ENCODE measurements around the gene TMEM132C. TPM values are rescaled to one million over a fixed set of nuclear protein-coding genes. Genes with fewer than 3 reads are reported as not detected.

TMEM132C gene
- total and polyA plus RNA-seq, 2 of the 13 experiments (the other 11 are each of a cell fraction or from before 2014, with no cell fraction given), result not detected

DNA sequence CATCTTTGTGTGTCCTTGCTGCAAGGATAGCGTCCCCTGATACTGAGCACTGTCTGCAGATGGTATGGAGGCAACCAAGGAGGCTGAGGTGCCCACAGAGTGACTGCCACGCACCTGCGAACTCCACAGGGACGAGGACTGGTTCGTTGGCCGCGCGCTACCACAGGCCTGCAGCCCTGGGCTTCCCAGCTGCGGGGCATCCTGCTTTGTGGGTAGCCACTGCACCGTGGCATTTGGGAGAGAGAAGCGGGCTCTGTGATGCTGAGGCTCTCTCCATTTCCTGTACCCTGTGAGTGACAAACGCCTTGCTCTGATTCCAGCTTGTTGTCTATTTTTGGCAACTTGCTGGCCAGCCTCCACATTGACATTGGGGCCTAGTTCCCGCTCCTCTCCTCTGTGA is 480.5 kb downstream of the TMEM132C start (continued):
- TF ChIP-seq, protein P1, sequence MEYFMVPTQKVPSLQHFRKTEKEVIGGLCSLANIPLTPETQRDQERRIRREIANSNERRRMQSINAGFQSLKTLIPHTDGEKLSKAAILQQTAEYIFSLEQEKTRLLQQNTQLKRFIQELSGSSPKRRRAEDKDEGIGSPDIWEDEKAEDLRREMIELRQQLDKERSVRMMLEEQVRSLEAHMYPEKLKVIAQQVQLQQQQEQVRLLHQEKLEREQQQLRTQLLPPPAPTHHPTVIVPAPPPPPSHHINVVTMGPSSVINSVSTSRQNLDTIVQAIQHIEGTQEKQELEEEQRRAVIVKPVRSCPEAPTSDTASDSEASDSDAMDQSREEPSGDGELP (IDR thresholded peaks at IDR 0.05; ENCODE audit: borderline replicate concordance, low read depth), result no peak
- TF ChIP-seq ZNF414 (CRISPR knock-in tag; IDR thresholded peaks at IDR 0.05) (no peak), SNAI1 (CRISPR knock-in tag; IDR thresholded peaks at IDR 0.05; ENCODE audit: borderline replicate concordance) (no peak), HOXA3 (CRISPR knock-in tag; IDR thresholded peaks at IDR 0.05) (no peak), ZNF672 (CRISPR knock-in tag; IDR thresholded peaks at IDR 0.05) (no peak), SPEN (CRISPR knock-in tag; IDR thresholded peaks at IDR 0.05; ENCODE audit: low read depth) (no peak), ZNF354B (CRISPR knock-in tag; IDR thresholded peaks at IDR 0.05) (no peak)
- TF ChIP-seq, protein P2, sequence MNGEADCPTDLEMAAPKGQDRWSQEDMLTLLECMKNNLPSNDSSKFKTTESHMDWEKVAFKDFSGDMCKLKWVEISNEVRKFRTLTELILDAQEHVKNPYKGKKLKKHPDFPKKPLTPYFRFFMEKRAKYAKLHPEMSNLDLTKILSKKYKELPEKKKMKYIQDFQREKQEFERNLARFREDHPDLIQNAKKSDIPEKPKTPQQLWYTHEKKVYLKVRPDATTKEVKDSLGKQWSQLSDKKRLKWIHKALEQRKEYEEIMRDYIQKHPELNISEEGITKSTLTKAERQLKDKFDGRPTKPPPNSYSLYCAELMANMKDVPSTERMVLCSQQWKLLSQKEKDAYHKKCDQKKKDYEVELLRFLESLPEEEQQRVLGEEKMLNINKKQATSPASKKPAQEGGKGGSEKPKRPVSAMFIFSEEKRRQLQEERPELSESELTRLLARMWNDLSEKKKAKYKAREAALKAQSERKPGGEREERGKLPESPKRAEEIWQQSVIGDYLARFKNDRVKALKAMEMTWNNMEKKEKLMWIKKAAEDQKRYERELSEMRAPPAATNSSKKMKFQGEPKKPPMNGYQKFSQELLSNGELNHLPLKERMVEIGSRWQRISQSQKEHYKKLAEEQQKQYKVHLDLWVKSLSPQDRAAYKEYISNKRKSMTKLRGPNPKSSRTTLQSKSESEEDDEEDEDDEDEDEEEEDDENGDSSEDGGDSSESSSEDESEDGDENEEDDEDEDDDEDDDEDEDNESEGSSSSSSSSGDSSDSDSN (CRISPR knock-in tag; IDR thresholded peaks at IDR 0.05), result no peak

DNA sequence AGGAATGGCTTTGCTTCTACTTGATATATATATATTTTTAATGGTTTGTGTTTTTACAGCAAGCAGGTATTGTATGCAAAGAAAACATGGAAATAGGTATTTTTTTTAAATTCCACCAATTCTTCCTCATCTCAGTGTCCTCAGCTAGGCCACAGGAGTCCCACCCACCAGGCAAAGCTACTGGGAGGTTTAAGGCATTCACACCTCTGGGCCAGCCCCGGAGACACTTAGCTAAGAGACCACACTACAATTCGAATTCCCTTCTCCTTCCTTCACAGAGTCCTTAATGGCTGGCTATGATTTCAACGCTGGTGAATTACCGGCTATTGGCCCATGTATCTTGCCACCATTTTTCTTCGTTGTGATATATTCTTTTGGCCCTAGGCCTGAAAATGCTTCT is 485.4 kb downstream of the TMEM132C start:
- WGBS (ENCODE audit: low lambda C conversion rate), result 19% methylated on average over 5 of the region's 5 CpGs
- Histone ChIP-seq H3K36me3 (replicated peaks in 1 of 2; ENCODE audit: control insufficient read depth in 1 of 2, insufficient read depth in 2 of 2, low read length in 2 of 2) (no peaks in the 10 kb centered on the region), H2AFZ (ENCODE audit: low read length) (no peak overlapping the region), H3K9ac (ENCODE audit: insufficient read depth, low read depth, low read length) (no peak overlapping the region), H3K4me1 (ENCODE audit: insufficient read depth, low read length) (no peaks in the 10 kb centered on the region), H3K27ac (ENCODE audit: extremely low read length, insufficient read depth, low read length) (no peak overlapping the region), H3K4me3 (replicated peaks in 1 of 3; ENCODE audit: insufficient read depth in 1 of 3, low read depth in 2 of 3, low read length in 3 of 3) (no peak overlapping the region), H3K79me2 (ENCODE audit: insufficient read depth, low read length) (no peaks in the 10 kb centered on the region), H3K27me3 (ENCODE audit: control insufficient read depth in 1 of 2, insufficient read depth in 2 of 2, low read length in 2 of 2) (peaks cover 0 to 13% of the 10 kb centered on the region in 2 experiments; a peak in 3 of 5 replicates), H4K20me1 (ENCODE audit: insufficient read depth, low read length) (no peaks in the 10 kb centered on the region), H3K4me2 (ENCODE audit: low read depth, low read length) (no peak overlapping the region), H3K9me3 (ENCODE audit: low read length) (no peaks in the 10 kb centered on the region)
- CTCF ChIA-PET (ENCODE audit: low intra/inter-chr PET ratio, low total read pairs), result no interaction called here
- intact Hi-C loops (cut with micrococcal nuclease; ENCODE audit: unreplicated experiment), result no loop called here
- DNase-seq (ENCODE audit: low spot score) (no peak), FAIRE-seq (no peak), ATAC-seq (no peak)
- POLR2A ChIA-PET, result no interaction called here
- in situ Hi-C loops (cut with HindIII; ENCODE audit: extremely low pct_ligation_motif_present, low pct_unique_long_range_greater_than_20kb), result no loop called here
- TF ChIP-seq, protein P3, sequence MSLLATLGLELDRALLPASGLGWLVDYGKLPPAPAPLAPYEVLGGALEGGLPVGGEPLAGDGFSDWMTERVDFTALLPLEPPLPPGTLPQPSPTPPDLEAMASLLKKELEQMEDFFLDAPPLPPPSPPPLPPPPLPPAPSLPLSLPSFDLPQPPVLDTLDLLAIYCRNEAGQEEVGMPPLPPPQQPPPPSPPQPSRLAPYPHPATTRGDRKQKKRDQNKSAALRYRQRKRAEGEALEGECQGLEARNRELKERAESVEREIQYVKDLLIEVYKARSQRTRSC (CRISPR knock-in tag; IDR thresholded peaks at IDR 0.05; ENCODE audit: low read depth), result no peak
- no peak for TF ChIP-seq ZNF572 (CRISPR knock-in tag; IDR thresholded peaks at IDR 0.05)
- TF ChIP-seq ZNF251 (CRISPR knock-in tag; IDR thresholded peaks at IDR 0.05), result no peak
- TF ChIP-seq SYNCRIP (IDR thresholded peaks at IDR 0.05; ENCODE audit: insufficient read depth, low read depth, low read length), result no peak
- no peak for TF ChIP-seq MEF2D (CRISPR knock-in tag; IDR thresholded peaks at IDR 0.05)
- no peak for TF ChIP-seq MTA3 (CRISPR knock-in tag; IDR thresholded peaks at IDR 0.05)
- no peak for TF ChIP-seq ZNF83 (CRISPR knock-in tag; IDR thresholded peaks at IDR 0.05; ENCODE audit: borderline replicate concordance)
- TF ChIP-seq HMG20A (CRISPR knock-in tag; IDR thresholded peaks at IDR 0.05; ENCODE audit: borderline replicate concordance), result no peak
- TF ChIP-seq ZBTB37 (CRISPR knock-in tag; IDR thresholded peaks at IDR 0.05), result no peak
- TF ChIP-seq REL (CRISPR knock-in tag; conservative IDR thresholded peaks at IDR 0.05), result no peak
- TF ChIP-seq ZNF607 (CRISPR knock-in tag; IDR thresholded peaks at IDR 0.05; ENCODE audit: borderline replicate concordance), result no peak
- BruUV-seq (replicated peaks), result no TSS peak
